ENCODE data around the gene VAC14.

The VAC14 gene

DNA sequence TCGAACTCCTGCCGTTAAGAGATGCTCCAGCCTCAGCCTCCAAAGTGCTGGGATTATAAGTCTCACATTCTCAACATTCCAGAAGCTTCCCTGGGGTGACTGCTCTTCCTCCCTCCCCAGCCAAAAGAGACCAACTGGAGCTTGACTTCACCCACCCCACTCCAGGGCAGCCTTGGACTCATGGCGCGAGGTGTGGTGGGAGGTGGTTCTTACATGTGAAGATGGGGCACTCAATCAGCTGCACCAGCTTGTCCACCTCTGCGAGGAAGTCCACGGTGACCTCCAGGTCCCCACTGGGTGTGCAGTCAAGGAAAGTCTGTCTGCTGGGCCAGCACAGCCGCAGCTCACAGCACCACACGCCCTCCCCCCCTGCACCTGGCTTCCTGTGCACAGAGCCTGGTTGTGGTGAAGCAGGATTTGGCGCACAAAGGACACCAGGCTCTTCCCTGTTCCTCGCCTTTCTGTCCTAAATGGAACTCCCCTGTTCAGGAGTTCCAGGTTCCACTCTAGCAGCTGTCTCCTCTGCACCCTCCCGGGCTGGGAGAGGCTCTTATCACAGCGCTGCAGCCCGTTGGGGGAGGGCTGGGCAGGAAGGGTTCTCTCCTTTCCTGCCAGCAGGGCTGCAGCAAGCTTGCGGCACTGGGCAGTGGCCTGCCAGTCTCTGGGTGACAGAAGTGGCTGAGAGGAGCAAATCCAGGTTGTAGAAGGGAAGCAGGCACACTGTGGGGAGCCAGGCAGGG is 105.5 kb downstream of the VAC14 start:
- Histone ChIP-seq H3K27ac (ENCODE audit: low read depth, low read length) (no peak overlapping the region), H3K36me3 (ENCODE audit: control insufficient read depth in 1 of 2, insufficient read depth in 2 of 2, low read length in 2 of 2) (peaks cover 0 to 9% of the 10 kb centered on the region in 2 donors), H3K4me1 (ENCODE audit: control insufficient read depth in 1 of 2, insufficient read depth in 2 of 2, low read length in 2 of 2) (peaks cover 38 to 58% of the 10 kb centered on the region in 2 donors), H3K9ac (ENCODE audit: low read depth in 1 of 2, low read length in 2 of 2) (no peak overlapping the region), H3K9me3 (ENCODE audit: control insufficient read depth in 1 of 2, low read length in 2 of 2) (no peaks in the 10 kb centered on the region), H3K27me3 (ENCODE audit: control insufficient read depth in 1 of 2, insufficient read depth in 2 of 2, low read length in 2 of 2) (no peaks in the 10 kb centered on the region), H3K4me3 (ENCODE audit: low read depth in 1 of 2, low read length in 2 of 2) (peak overlapping the region; percentile 12 to 13)

DNA sequence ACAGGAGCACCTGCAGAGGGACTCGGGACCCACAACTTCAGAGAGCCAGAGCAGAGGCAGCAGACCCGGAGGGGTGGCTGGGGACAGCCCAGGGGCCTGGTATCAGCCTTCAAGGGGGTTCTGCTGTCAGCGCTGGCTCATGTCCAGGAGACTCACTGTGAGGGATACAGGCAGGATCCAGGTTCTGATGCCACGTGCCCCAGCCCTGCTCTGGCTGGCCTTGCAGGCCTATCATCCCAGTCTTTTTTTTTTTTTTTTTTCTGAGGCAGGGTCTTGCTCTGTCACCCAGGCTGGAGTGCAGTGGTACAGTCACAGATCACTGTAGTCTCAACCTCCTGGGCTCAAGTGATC is 106.1 kb downstream of the VAC14 start:
- H3K4me1 ChIP-seq (ENCODE audit: control insufficient read depth in 1 of 2, insufficient read depth in 2 of 2, low read length in 2 of 2) = peaks cover 42 to 63% of the 10 kb centered on the region in 2 donors
- H3K9me3 ChIP-seq (ENCODE audit: control insufficient read depth in 1 of 2, low read length in 2 of 2) = no peaks in the 10 kb centered on the region
- H3K4me3 ChIP-seq (ENCODE audit: low read depth in 1 of 2, low read length in 2 of 2) = no peak overlapping the region
- no peaks in the 10 kb centered on the region for H3K27me3 ChIP-seq (ENCODE audit: control insufficient read depth in 1 of 2, insufficient read depth in 2 of 2, low read length in 2 of 2)
- H3K27ac ChIP-seq (ENCODE audit: low read depth, low read length) = no peak overlapping the region
- peaks cover 0 to 9% of the 10 kb centered on the region in 2 donors for H3K36me3 ChIP-seq (ENCODE audit: control insufficient read depth in 1 of 2, insufficient read depth in 2 of 2, low read length in 2 of 2)
- no peak overlapping the region for H3K9ac ChIP-seq (ENCODE audit: low read depth in 1 of 2, low read length in 2 of 2)

DNA sequence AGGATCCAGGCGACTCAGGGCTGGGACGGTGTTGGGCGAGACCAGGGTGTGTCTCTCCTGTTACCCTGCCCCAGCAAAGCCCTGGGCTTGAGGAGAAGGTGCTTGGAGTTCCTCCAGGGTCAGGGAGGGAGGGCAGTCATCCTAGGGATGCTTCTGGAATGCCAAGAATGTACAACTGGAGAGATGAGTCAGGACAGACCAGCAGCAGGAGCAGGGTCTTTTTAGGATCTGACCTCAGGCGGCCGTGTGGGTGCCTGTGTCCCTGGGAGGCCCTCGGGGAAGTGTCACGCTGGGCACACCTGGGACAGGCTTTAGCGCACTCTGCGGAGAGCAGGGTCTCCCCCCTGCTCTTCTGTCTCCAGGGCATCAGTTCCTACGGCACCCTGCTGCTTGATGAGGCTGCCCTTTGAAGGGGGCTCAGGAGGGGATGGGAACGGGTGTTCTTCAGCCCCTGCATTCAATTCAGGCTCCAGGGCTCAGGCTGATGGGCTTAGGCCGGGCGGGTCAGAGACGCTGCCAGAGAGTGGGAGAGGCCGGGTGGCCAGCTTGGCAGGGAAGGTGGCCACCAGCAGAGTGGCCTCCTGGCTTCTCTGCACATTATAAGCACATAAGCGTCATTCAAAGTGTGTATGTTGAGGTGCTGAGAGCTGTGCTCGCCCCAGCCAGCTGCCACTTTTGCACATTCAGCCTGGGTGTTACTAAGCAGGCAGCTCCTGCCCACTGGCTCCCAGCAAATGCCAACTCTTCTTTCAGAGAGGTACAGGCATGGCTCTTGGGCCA is 106.7 kb downstream of the VAC14 start:
- Histone ChIP-seq H3K4me3 (ENCODE audit: low read depth in 1 of 2, low read length in 2 of 2) (no peak overlapping the region), H3K27ac (ENCODE audit: low read depth, low read length) (no peak overlapping the region), H3K9me3 (ENCODE audit: control insufficient read depth in 1 of 2, low read length in 2 of 2) (no peaks in the 10 kb centered on the region), H3K4me1 (ENCODE audit: control insufficient read depth in 1 of 2, insufficient read depth in 2 of 2, low read length in 2 of 2) (peaks cover 42 to 69% of the 10 kb centered on the region in 2 donors), H3K9ac (ENCODE audit: low read depth in 1 of 2, low read length in 2 of 2) (no peak overlapping the region), H3K36me3 (ENCODE audit: control insufficient read depth in 1 of 2, insufficient read depth in 2 of 2, low read length in 2 of 2) (peaks cover 0 to 3% of the 10 kb centered on the region in 2 donors), H3K27me3 (ENCODE audit: control insufficient read depth in 1 of 2, insufficient read depth in 2 of 2, low read length in 2 of 2) (no peaks in the 10 kb centered on the region)

DNA sequence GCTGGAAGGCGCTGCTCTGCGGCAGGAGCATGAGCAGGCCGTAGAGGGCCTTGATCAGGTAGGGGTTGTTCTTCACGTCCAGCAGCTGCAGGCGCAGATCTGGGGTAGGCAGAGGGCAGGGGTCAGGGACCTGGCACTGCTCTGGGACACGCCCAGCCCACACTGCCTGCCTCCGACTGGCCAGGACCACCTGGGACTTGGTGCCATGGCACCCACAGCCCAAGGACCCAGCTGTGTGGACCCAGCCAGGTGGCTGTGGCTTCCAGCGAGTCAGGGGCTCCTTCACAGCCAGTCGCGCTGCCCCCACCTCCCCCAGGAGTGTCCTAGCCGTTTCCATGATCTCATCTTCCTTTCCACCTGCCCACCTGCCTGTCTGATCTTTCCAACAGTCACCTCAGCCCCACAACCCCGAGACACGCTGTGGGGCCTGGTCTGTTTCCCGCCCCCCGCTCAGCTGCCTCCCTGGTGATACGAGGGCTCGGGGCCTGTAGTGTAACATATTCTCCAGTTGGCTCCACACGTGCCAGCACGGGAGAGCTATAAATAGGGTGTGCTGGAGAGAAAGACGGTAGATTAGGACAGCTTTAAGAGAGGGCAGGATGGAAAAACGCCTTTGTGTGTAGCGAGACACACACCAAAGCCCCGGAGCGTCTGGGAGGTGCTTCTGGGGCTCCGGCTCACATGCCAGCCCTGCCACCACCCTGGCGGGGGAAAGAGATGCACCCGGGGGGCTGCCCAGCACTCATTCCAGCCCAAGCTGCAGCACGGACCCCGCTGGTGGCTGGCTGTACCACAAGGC is 107.9 kb downstream of the VAC14 start:
- Histone ChIP-seq H3K27ac (ENCODE audit: low read depth, low read length) (peak overlapping the region; percentile 74), H3K4me1 (ENCODE audit: control insufficient read depth in 1 of 2, insufficient read depth in 2 of 2, low read length in 2 of 2) (peaks cover 53 to 81% of the 10 kb centered on the region in 2 donors), H3K9me3 (ENCODE audit: control insufficient read depth in 1 of 2, low read length in 2 of 2) (no peaks in the 10 kb centered on the region), H3K9ac (ENCODE audit: low read depth in 1 of 2, low read length in 2 of 2) (no peak overlapping the region), H3K27me3 (ENCODE audit: control insufficient read depth in 1 of 2, insufficient read depth in 2 of 2, low read length in 2 of 2) (no peaks in the 10 kb centered on the region), H3K4me3 (ENCODE audit: low read depth in 1 of 2, low read length in 2 of 2) (no peak overlapping the region), H3K36me3 (ENCODE audit: control insufficient read depth in 1 of 2, insufficient read depth in 2 of 2, low read length in 2 of 2) (no peaks in the 10 kb centered on the region)

DNA sequence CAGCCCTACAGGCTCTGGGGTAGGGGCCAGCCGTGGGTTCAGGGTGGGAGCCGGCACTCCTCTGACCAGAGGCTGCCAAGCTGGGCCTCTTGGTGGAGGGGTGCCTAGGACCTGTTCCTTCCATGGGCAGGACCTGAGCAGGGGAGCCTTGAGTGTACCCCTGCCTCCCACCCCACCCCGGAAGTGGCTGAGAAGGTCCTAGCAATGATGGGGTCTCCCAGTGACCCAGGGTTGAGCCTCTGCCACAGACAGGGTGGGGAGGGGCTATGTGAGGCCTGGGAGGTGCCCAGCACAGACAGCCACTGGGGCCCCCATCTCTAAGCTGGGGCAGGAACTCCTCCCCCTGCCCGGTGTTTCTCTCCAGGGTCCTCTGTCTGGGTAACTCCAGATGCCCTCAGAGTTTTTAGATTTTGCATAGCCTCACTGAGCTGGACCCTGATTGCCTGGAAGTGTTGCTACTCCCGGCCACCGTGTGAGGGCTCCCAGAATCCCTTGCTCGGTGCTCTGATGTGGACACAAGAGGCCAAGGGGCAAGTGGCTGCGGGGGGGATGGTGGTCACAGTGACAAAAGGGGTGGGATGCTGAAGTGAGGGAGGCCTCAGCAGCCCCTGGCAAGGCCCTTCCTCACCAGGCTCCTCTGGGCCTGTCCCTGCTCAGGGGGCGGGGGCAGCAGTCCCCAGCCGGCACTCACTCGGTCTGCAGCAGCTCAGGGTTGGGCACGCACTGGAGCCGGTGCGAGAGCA is 108.7 kb downstream of the VAC14 start:
- Histone ChIP-seq H3K4me1 (ENCODE audit: control insufficient read depth in 1 of 2, insufficient read depth in 2 of 2, low read length in 2 of 2) (peaks cover 53 to 81% of the 10 kb centered on the region in 2 donors), H3K4me3 (ENCODE audit: low read depth in 1 of 2, low read length in 2 of 2) (no peak overlapping the region), H3K27me3 (ENCODE audit: control insufficient read depth in 1 of 2, insufficient read depth in 2 of 2, low read length in 2 of 2) (no peaks in the 10 kb centered on the region), H3K36me3 (ENCODE audit: control insufficient read depth in 1 of 2, insufficient read depth in 2 of 2, low read length in 2 of 2) (no peaks in the 10 kb centered on the region), H3K9ac (ENCODE audit: low read depth in 1 of 2, low read length in 2 of 2) (no peak overlapping the region), H3K9me3 (ENCODE audit: control insufficient read depth in 1 of 2, low read length in 2 of 2) (no peaks in the 10 kb centered on the region), H3K27ac (ENCODE audit: low read depth, low read length) (peak overlapping the region; percentile 74)

DNA sequence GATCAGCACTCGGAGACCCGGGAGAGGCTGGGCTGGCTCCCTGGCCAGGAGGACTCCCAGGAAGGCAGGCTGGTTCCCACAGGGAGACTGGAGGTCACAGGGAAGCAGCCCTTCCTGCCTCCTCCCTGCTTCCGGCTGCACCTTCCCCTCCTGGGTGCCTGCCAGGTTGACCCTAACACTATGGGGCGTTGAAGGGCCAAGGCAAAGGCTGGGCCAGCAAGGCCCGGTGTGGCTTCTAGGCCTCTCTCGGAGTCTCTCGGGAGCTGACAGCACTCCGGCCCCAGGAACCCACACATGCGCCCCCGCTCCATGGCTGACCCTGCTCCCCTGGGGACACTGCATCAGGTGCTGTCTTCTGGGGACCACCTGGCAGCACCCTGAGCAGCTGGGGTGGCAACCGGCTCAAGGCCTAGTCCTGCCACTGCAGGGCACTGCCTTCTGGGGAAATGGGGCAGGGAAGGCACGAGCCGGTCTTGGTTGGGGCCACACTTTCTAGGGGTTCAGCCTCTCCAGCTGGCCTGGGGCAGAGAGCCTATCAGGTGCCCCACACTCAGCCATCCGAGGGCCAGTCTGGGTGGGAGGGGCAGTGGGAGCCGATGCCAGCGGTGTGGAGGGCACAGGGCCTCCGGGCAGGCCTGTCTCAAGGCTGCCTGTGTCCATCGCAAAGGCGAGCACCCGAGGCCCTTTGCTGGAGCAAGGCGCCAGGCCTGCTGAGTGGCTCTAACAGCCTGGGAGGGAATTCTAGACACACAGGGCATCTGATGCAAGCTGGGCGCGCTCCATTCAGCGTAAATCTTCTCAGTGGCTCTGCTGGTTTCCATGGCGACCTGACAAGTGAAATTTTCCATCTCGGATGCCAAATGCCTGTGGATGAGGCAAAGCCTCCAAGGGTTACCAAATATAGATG is 109.5 kb downstream of the VAC14 start:
- H3K27ac ChIP-seq (ENCODE audit: low read depth, low read length) = peak overlapping the region; percentile 74
- no peak overlapping the region for H3K4me3 ChIP-seq (ENCODE audit: low read depth in 1 of 2, low read length in 2 of 2)
- no peaks in the 10 kb centered on the region for H3K36me3 ChIP-seq (ENCODE audit: control insufficient read depth in 1 of 2, insufficient read depth in 2 of 2, low read length in 2 of 2)
- no peaks in the 10 kb centered on the region for H3K9me3 ChIP-seq (ENCODE audit: control insufficient read depth in 1 of 2, low read length in 2 of 2)
- no peaks in the 10 kb centered on the region for H3K27me3 ChIP-seq (ENCODE audit: control insufficient read depth in 1 of 2, insufficient read depth in 2 of 2, low read length in 2 of 2)
- no peak overlapping the region for H3K9ac ChIP-seq (ENCODE audit: low read depth in 1 of 2, low read length in 2 of 2)
- peaks cover 53 to 79% of the 10 kb centered on the region in 2 donors for H3K4me1 ChIP-seq (ENCODE audit: control insufficient read depth in 1 of 2, insufficient read depth in 2 of 2, low read length in 2 of 2)

DNA sequence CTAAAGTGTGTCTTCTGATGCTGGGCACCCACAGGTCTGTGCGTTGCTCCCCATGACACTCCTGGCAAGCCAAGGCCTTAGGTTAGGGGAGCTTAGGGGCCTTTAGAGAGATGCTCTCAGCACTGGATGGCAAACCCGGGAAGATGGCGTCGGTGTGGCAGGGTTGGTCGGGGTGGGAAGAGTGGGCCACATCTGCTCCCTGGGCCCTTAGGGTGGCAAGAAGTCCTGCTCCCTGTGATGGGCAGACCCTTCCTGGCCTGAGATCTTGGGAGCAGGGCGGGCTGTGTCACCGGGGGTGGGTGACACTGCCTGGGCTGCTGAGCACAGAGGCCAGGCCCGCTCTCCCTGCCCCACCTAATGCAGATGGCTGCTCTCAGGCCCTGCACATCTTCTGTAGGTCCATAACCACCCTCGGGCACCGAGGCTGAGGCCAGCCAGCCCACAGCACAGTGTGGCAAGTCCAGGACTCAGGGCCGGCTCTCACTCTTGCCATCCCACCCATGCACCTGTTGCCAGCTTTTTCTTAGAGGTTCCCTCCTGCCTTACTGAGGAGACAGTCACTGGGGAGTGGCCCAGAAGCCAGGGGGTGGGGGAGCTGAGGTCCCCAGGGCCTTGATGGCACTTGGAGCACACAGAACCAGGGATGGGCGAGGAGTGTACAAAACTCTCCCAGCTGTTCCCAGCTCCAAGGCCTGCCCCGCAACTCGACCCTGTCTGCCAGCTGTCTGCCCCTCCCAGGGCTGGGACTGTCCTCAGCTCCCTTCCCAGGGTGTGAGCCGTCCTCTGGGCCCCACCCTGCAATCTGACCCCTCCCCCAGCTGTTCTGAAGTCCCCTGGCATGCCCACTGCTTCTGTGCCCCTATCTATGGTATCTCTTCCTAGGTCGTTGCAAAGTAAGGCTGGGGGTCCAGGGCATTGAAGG is 110.7 kb downstream of the VAC14 start:
- H3K9ac ChIP-seq (ENCODE audit: low read depth in 1 of 2, low read length in 2 of 2) = no peak overlapping the region
- no peaks in the 10 kb centered on the region for H3K36me3 ChIP-seq (ENCODE audit: control insufficient read depth in 1 of 2, insufficient read depth in 2 of 2, low read length in 2 of 2)
- H3K4me1 ChIP-seq (ENCODE audit: control insufficient read depth in 1 of 2, insufficient read depth in 2 of 2, low read length in 2 of 2) = peaks cover 46 to 70% of the 10 kb centered on the region in 2 donors

DNA sequence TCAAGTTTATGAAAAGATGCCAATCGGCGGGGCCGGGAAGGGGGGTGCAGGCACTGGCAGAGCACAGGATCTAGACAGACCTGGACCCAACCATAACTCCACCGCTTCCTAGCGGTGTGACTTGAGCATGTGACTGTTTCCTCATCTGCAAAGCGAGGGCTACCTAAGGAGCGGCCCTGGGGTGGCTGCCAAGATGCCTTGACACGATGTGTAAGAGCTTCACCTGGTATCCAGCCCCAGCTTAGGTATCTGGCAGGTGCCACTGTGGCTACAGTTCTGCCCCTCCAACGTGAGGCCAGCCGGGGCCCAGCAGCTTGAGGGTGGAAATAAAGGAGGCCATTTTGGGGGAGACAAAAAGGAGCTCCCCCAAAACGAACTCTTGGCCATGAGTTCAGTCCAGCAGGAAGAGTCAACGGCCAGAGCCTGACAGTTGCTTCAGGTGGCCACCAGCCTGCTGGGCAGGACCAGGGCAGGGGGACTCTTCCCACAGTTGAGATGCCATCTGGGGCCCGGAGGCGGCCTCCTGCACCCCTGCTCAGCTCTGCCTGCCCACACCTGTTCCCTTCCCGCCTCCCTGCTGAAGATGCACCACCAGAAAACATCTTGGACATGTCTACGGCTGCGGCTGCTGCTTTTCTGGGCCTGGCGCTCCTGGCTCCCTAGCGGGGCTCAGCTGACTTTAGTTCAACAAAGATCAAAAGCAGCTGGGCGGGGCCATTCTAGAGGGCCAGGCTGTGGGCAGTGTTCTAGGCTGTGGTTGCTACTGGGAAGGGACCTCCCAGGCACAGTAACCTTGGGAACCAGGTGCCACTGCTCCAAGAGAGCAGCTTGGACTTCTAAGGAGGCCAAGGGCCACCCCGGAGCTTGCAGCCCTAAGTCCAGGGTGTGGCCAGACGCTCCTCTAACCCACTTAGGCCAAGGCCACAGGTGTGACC is 111.7 kb downstream of the VAC14 start:
- Histone ChIP-seq H3K27me3 (ENCODE audit: control insufficient read depth in 1 of 2, insufficient read depth in 2 of 2, low read length in 2 of 2) (no peaks in the 10 kb centered on the region), H3K9me3 (ENCODE audit: control insufficient read depth in 1 of 2, low read length in 2 of 2) (no peaks in the 10 kb centered on the region), H3K4me1 (ENCODE audit: control insufficient read depth in 1 of 2, insufficient read depth in 2 of 2, low read length in 2 of 2) (peaks cover 41 to 67% of the 10 kb centered on the region in 2 donors), H3K9ac (ENCODE audit: low read depth in 1 of 2, low read length in 2 of 2) (no peak overlapping the region), H3K36me3 (ENCODE audit: control insufficient read depth in 1 of 2, insufficient read depth in 2 of 2, low read length in 2 of 2) (no peaks in the 10 kb centered on the region), H3K27ac (ENCODE audit: low read depth, low read length) (peak overlapping the region; percentile 20), H3K4me3 (ENCODE audit: low read depth in 1 of 2, low read length in 2 of 2) (no peak overlapping the region)

More for the DNA sequence above, 110.7 kb downstream of the VAC14 start:
- H3K4me3 ChIP-seq (ENCODE audit: low read depth in 1 of 2, low read length in 2 of 2) = no peak overlapping the region
- no peaks in the 10 kb centered on the region for H3K9me3 ChIP-seq (ENCODE audit: control insufficient read depth in 1 of 2, low read length in 2 of 2)
- no peak overlapping the region for H3K27ac ChIP-seq (ENCODE audit: low read depth, low read length)
- no peaks in the 10 kb centered on the region for H3K27me3 ChIP-seq (ENCODE audit: control insufficient read depth in 1 of 2, insufficient read depth in 2 of 2, low read length in 2 of 2)
